ENCODE results near the gene KRT14. TPM values are rescaled to one million over a fixed set of nuclear protein-coding genes. Genes with fewer than 3 reads are reported as not detected.
A peak's percentile ranks its signal among the peaks of the same experiment; 100 is the strongest.

KRT14 gene
- total RNA-seq, 1 experiment from 2014 or later, result not detected

DNA sequence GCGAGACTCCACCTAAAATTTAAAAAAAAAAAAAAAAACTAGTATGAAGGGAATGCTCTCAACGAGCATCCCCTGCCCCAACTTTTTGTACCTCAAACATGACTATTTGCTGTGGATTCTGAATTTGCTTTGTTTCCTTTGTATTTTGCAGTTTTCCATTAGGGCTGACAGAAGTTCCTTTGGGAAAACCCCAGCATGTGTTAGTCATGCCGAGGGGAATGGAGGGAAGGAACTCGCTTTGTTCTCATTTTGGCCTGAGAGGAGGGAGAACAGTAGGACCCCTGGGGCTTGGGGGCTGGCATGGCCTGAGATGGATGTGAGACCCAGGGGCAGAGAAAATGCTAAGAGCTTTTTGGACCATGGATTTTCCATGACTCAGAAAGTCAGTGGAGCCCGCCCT lies 35.3 kb downstream of the KRT14 start:
- ChIA-PET POLR2A (no interaction called here), CTCF (interaction anchor here (0.8 to 4.6 kb wide), 2 partner anchors 19 to 111 kb away, joined by 3 to 60 read pairs; no protein-coding TSS in a partner anchor)
- H3K4me1 Mint-ChIP-seq (ENCODE audit: low read depth, unreplicated experiment), result peaks cover 50% of the 10 kb centered on the region
- intact Hi-C loops (cut with micrococcal nuclease; ENCODE audit: unreplicated experiment), result no loop called here
- BruUV-seq (replicated peaks), result no TSS peak
- H3K36me3 Mint-ChIP-seq (ENCODE audit: insufficient read depth, unreplicated experiment), result no peaks in the 10 kb centered on the region
- H3K4me3 Mint-ChIP-seq (ENCODE audit: unreplicated experiment), result no peak overlapping the region
- H3K27ac Mint-ChIP-seq (ENCODE audit: unreplicated experiment), result no peak overlapping the region
- H3K4me3 ChIP-seq (ENCODE audit: low read depth, low read length), result no peak overlapping the region
- DNase-seq, result no peak
- TF ChIP-seq, protein P1, sequence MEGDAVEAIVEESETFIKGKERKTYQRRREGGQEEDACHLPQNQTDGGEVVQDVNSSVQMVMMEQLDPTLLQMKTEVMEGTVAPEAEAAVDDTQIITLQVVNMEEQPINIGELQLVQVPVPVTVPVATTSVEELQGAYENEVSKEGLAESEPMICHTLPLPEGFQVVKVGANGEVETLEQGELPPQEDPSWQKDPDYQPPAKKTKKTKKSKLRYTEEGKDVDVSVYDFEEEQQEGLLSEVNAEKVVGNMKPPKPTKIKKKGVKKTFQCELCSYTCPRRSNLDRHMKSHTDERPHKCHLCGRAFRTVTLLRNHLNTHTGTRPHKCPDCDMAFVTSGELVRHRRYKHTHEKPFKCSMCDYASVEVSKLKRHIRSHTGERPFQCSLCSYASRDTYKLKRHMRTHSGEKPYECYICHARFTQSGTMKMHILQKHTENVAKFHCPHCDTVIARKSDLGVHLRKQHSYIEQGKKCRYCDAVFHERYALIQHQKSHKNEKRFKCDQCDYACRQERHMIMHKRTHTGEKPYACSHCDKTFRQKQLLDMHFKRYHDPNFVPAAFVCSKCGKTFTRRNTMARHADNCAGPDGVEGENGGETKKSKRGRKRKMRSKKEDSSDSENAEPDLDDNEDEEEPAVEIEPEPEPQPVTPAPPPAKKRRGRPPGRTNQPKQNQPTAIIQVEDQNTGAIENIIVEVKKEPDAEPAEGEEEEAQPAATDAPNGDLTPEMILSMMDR (IDR thresholded peaks at IDR 0.05; ENCODE audit: insufficient read depth in 1 of 2, low read depth in 1 of 2, low read length in 1 of 2, severe bottlenecking in 1 of 2, unreplicated experiment in 1 of 2), result no peak
- no peaks in the 10 kb centered on the region for H3K27me3 ChIP-seq (replicated peaks; ENCODE audit: control insufficient read depth, insufficient read depth, low read length)
- no peaks in the 10 kb centered on the region for H3K36me3 ChIP-seq (ENCODE audit: control insufficient read depth, insufficient read depth, low read length)
- peaks cover 39% of the 10 kb centered on the region for H3K4me1 ChIP-seq
- no peaks in the 10 kb centered on the region for H3K9me3 ChIP-seq
- peaks cover 16% of the 10 kb centered on the region for H3K9me3 Mint-ChIP-seq (ENCODE audit: unreplicated experiment)
- H3K27me3 Mint-ChIP-seq (ENCODE audit: insufficient read depth, unreplicated experiment), result no peaks in the 10 kb centered on the region

DNA sequence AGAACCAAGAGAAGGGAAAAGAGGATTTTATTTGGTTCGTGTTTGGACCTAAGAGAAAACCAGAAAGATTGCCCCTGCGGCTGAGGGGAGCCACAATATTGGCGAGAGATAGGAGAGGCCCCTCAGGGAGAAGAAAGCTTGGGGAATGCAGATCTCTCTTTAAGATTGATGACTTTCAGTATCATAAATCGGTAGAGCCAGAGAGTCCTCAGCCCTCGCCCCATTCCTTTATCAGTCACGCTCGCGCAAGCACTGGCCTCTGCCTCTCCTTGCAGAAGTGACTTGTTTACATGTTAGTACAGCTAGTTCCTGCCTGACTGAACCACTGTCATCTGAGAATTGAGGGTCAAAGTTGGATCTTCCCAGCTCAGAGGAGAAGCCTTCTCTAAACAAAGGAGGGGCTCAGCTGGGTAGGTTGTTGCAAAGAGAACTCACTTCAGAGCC lies 37.1 kb downstream of the KRT14 start:
- H3K4me3 ChIP-seq (ENCODE audit: low read depth, low read length), result no peak overlapping the region

DNA sequence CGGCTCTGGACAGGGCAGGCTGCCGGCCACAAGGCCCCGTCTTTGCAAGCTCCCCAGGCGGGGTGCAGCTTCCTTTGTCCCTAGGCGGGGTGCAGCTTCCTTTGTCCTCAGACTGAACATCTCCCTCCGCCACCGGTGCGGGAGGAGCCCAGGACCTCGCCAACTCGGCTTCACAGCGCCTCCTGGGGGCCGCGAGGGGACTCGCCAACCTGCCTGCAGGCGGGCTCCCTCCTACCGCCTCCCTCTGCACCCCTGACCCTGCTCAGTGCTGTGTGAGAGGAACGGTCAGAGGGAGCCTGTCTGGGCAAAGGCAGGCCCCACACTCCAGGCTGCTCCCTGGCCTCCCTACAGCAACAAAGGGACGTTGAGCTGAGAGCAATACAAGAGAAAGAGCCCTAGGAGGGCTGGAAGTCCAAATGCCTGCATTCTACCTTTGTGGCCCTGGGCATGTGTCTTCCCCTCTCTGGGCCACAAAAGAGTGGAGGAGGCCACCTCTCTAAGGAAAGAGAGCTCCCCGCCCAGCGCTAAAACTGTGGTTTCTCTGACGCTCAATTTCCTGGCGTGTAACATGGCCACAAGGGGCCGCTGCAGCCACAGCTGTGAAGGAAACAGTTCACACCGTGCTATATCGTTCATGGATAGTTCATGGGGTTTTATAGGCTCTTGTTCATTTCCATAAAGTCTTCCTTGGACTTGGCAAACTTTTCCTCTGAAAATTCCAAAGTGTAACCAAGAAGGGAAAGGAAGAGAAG lies 37.7 kb downstream of the KRT14 start:
- Mint-ChIP-seq H3K36me3 (ENCODE audit: insufficient read depth, unreplicated experiment) (peaks cover 9% of the 10 kb centered on the region), H3K9me3 (ENCODE audit: unreplicated experiment) (peaks cover 19% of the 10 kb centered on the region), H3K4me1 (ENCODE audit: low read depth, unreplicated experiment) (peaks cover 49% of the 10 kb centered on the region), H3K27me3 (ENCODE audit: insufficient read depth, unreplicated experiment) (no peaks in the 10 kb centered on the region), H3K4me3 (ENCODE audit: unreplicated experiment) (peak overlapping the region; percentile 5), H3K27ac (ENCODE audit: unreplicated experiment) (peak overlapping the region; percentile 77)
- Histone ChIP-seq H3K4me3 (ENCODE audit: low read depth, low read length) (no peak overlapping the region), H3K27me3 (replicated peaks; ENCODE audit: control insufficient read depth, insufficient read depth, low read length) (no peaks in the 10 kb centered on the region), H3K36me3 (ENCODE audit: control insufficient read depth, insufficient read depth, low read length) (no peaks in the 10 kb centered on the region), H3K4me1 (peaks cover 46% of the 10 kb centered on the region), H3K9me3 (no peaks in the 10 kb centered on the region)
- ChIA-PET POLR2A (interaction anchor here (0.5 to 2.0 kb wide), 9 partner anchors 13 to 867 kb away, joined by 3 to 24 read pairs (median 5); partner anchors contain the start of genes EIF1 and KRT19), CTCF (interaction anchor here (0.5 to 4.6 kb wide), 53 partner anchors 9 to 1996 kb away, joined by 3 to 66 read pairs (median 4); partner anchors contain the start of genes EIF1, KRT15 and KRT19)
- TF ChIP-seq, protein P1 (IDR thresholded peaks at IDR 0.05; ENCODE audit: insufficient read depth in 1 of 2, low read depth in 1 of 2, low read length in 1 of 2, severe bottlenecking in 1 of 2, unreplicated experiment in 1 of 2), result peak; percentile 90 to 94
- peak; percentile 85 to 87 for DNase-seq
- no TSS peak for BruUV-seq (replicated peaks)
- intact Hi-C loops (cut with micrococcal nuclease; ENCODE audit: unreplicated experiment), result loop anchor here (1.0 kb wide), 3 partner anchors 19 to 113 kb away; no protein-coding TSS in a partner anchor

More for the DNA sequence above, 37.1 kb downstream of the KRT14 start:
- H3K27me3 Mint-ChIP-seq (ENCODE audit: insufficient read depth, unreplicated experiment), result no peaks in the 10 kb centered on the region
- TF ChIP-seq, protein P1 (IDR thresholded peaks at IDR 0.05; ENCODE audit: insufficient read depth in 1 of 2, low read depth in 1 of 2, low read length in 1 of 2, severe bottlenecking in 1 of 2, unreplicated experiment in 1 of 2), result no peak
- intact Hi-C loops (cut with micrococcal nuclease; ENCODE audit: unreplicated experiment), result loop anchor here (1.0 kb wide), 3 partner anchors 19 to 113 kb away; no protein-coding TSS in a partner anchor
- H3K36me3 Mint-ChIP-seq (ENCODE audit: insufficient read depth, unreplicated experiment), result peaks cover 5% of the 10 kb centered on the region
- CTCF ChIA-PET, result interaction anchor here (0.5 to 4.6 kb wide), 41 partner anchors 9 to 746 kb away, joined by 3 to 66 read pairs (median 5); partner anchors contain the start of genes EIF1, KRT15 and KRT19
- no TSS peak for BruUV-seq (replicated peaks)
- POLR2A ChIA-PET, result interaction anchor here (0.6 to 2.0 kb wide), 7 partner anchors 14 to 864 kb away, joined by 3 to 24 read pairs (median 5); partner anchors contain the start of genes EIF1 and KRT19
- peaks cover 50% of the 10 kb centered on the region for H3K4me1 Mint-ChIP-seq (ENCODE audit: low read depth, unreplicated experiment)
- peaks cover 19% of the 10 kb centered on the region for H3K9me3 Mint-ChIP-seq (ENCODE audit: unreplicated experiment)
- peak in 1 of 2 experiments; percentile 82 for DNase-seq
- peaks cover 41% of the 10 kb centered on the region for H3K4me1 ChIP-seq
- no peaks in the 10 kb centered on the region for H3K27me3 ChIP-seq (replicated peaks; ENCODE audit: control insufficient read depth, insufficient read depth, low read length)
- no peaks in the 10 kb centered on the region for H3K9me3 ChIP-seq
- H3K27ac Mint-ChIP-seq (ENCODE audit: unreplicated experiment), result peak overlapping the region; percentile 77
- no peaks in the 10 kb centered on the region for H3K36me3 ChIP-seq (ENCODE audit: control insufficient read depth, insufficient read depth, low read length)
- H3K4me3 Mint-ChIP-seq (ENCODE audit: unreplicated experiment), result peak overlapping the region; percentile 5
